ENCODE results near the gene MIS18A.
"Not testable (repeated sequence)": the region's sequence is repeated elsewhere in the genome, so short reads cannot be mapped to it uniquely, and the experiment has no call there.

Gene MIS18A, protein sequence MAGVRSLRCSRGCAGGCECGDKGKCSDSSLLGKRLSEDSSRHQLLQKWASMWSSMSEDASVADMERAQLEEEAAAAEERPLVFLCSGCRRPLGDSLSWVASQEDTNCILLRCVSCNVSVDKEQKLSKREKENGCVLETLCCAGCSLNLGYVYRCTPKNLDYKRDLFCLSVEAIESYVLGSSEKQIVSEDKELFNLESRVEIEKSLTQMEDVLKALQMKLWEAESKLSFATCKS

DNA sequence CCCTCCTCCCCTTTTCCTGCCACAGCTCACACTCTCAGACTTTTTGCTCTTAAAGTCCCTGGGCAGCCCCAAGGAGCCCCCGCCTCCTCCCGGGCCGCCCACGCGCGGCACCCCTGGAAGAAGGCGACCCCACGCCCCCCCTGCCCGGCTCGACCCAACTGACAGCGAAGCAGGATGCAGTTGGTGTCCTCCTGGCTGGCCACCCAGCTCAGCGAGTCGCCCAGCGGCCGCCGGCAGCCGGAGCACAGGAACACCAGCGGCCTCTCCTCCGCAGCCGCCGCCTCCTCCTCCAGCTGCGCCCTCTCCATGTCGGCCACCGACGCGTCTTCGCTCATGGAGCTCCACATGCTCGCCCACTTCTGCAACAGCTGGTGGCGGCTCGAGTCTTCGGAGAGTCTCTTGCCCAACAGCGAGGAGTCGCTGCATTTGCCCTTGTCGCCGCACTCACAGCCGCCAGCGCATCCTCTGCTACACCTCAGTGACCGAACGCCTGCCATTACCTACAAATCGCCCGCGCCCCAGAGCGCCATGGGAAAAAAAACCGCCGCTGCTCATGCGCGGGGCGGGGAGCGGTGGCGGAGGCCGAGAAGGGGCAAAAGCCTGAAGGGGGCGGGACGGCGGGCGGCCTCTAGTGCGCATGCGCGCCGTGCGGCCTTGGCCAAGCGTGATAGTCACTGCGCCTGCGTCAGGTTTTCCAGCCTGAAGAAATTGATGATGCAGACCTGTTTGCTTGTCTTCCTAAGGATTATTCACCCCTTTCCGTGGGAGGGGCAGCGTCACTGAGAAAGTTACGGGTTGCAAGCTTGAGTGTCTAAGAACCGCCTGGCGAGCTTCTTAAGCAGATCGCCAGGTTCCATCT is at the start of gene MIS18A:
TSS of gene MIS18A (minus strand) at position 532 of the 859 bp plus-strand sequence. CDS start at position 497, 35 bp downstream.
- DNase-seq (ENCODE audit: low spot score), result peak; percentile 91

DNA sequence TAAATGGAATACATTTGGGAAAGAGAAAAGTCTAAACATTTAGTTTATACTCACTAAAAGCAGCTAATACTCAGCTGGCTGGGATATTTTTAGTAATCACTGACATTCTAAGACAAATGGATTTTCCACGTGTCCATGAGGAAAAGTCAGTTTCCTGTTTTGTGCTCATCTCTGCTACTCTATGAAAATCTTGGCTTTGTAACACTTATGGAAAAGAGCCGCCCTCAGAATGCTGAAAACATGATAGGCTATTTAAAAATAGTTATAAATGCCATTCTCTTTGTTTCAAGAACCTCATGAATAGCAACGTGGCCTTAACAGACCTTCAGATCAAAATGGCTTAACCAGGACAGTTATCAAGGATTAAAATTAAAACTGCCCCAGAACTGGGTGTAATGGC is 49.7 kb upstream of the MIS18A start:
- DNase-seq (ENCODE audit: low spot score), result no peak

DNA sequence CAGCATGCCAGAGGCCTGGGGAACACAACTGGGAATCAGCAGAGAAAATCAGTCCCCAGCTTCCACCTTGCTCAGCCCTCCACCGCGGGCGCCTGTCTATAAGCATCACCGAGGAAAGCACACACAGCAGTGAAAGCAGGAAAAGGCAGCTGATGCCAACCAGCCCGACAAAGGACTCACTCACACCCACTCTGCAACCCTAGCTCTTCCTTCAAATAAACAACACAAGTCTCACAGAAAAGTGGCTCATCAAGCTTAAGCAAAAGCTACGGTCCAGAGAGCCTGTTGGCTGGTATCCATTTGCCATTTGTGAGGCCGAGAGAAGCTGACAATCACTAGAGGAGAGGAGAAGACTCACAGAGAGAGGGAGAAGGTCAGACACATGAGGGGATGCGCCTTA is 46.9 kb upstream of the MIS18A start:
- DNase-seq (ENCODE audit: low spot score), result no peak

DNA sequence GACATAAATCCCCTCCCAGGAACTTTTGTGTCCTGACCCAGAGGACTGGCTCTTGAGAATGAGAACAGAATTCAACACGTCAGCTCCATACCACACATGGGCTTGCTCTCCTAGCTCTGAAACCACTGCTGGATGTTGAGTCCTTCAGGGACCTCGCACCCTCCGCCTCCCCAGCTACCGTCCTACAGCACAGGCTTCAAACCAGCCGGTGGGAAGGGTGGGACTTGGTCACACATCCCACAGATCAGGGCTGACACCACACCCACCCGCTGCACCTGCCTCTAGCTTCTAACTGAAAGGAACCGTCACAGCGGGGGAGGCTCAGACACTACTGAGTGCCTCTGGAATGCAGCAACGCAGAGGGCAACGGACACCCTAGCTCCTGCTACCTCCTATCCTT is 43.8 kb upstream of the MIS18A start:
- peak; percentile 34 for DNase-seq (ENCODE audit: low spot score)

DNA sequence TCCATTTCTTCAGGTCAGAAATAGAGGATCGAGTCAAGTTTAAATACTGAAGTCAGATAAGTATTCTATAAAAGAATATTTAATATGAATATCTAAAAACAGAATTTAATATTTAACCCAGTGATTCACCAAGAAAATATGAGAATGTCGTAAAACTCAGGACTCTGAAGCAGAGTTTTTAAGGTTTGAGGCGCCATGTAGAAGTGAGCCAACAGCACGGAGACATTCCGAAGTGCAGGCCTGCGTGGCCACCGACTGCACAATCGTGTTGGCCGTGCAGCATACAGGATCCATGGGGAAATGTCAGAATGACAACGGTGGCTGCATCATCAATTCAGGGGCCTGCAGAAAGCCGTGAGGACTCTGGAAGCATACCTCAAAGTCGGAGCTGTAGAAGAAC is 43.3 kb upstream of the MIS18A start:
- DNase-seq (ENCODE audit: low spot score), result no peak

DNA sequence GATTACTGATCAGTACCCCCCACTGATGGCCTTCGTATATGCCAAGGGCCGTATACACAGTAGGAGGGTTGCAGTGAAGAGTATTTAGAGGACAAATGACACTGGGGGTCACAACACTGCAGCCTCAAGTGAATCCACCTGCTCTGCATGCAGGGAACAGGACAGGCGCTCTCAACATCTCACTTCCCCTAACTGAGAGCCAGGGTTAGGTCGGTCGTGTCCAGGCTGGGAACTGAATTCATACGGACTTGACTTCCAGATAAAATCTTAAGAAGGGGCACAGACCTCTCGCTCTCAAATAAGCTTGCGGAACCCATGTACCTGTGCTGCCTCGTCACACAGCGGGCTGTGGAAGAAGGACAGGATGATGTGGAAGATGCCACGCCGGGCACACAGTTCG is 42.6 kb upstream of the MIS18A start:
- no peak for DNase-seq (ENCODE audit: low spot score)

DNA sequence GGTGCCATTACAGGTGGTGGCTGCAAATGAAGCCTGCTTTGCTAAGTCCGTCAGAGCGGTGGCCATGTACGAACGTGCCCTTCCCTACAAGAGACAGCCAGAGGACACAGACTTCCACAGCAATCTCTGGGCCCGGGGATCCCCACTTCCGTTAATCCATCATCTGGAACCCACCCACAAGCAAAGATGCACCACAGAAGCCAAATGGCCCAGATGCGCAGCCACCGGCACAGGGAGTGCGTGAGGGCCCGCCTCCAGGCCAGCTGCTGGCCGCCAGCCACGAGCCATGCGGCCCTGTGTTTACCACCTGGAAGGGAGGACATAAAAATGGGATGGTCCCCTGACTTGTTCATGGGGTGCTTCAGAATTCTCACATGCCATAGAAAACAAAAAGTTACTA is 41.9 kb upstream of the MIS18A start:
- DNase-seq (ENCODE audit: low spot score), result no peak

DNA sequence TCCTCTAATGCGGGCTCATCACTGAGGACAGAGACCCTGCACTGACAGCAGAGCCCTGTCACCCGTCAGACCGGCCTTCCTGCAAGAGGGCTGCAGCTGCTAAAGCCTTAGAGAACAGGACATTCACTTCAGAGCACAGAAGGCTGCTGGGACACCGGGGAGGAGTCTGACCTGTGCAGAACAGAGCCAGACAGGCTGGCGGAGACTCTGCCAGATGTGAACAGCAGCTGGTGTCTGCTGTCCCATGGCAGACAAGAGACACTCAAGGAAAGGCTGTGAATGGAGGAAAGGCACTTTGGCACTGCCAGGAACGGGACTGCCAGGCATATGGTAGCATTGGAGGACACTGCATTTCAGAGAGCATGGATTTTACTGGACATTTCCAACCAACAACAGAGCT is 41.2 kb upstream of the MIS18A start:
- DNase-seq (ENCODE audit: low spot score), result no peak

DNA sequence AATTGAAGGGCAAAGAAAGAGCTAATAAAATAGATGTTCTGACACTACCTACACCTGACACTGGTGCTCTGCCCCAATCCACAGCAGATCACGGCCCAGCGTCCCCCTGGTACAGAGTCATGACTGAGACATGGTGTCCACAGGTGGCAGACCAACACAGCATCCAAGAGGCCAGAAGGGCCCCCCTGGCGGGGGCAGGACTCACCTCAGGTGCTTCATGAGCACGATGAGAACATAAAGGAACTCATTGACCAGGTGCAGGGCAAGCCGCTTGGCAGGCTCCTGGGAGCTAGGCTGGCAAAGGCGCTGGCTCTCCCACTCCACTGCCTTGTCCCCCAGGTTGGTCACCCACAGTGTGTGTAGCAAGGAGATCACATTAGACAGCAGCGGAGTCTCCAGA is 40.2 kb upstream of the MIS18A start:
- DNase-seq (ENCODE audit: low spot score), result no peak

DNA sequence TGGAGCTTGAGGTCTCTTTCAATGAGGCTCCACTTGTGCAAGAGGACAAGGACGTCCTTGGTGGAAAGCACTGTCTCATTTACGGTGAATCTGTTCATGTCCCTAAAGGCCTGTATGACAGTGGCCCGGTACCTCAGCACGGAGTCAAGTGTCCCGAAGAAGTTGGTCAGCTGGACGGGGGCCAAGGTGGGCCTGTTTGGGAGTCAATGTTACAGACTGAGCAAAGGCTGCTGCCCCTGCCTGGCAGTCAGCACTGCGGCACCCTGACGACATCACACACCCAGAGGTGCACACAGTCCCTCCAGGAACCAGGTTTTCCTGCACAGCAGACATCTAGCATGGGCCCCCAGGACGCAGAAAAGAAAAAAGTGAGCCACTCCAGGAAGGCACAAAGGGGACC is 38.9 kb upstream of the MIS18A start:
- DNase-seq (ENCODE audit: low spot score), result no peak

DNA sequence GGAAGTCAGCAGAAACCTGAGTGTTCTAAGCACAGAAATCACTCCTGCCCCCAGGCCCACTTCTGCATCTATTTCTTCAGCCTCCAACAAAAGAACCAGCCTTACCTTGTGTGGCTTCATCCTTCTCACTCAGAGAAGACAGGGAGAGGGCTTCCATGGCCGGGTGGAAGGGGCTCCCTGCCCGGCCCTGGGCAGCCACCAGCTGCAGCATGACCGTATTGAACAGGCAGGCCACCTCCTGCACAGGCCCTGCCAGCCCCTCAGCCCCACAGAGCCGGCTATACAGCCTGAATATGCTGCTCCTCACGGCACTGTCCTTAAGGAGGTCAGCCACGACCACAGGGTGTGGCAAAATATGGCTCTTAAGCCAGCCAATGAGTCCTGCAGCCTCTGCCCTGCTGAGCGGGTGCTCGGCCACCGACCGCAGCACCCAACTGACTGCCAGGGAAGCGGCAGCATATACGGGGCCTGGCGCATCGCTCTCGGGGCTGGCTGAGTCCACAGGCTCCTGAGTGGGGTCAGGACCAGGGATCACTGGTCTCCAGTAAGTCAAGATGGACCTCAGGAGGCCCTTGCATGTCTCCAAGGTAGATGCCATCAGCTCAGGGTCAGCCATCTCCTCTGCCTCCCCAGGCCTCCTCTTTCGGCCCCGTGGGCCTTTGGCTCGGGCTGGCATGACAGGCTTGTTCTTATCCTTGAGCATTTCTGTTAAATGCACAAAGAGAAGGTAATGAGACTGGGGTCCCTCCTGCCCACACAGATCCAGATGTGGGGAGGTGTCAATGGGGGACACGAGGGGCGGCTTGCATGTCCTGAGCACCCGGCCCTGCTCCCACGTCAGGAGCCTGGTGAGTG is 37.7 kb upstream of the MIS18A start:
- no peak for DNase-seq (ENCODE audit: low spot score)

DNA sequence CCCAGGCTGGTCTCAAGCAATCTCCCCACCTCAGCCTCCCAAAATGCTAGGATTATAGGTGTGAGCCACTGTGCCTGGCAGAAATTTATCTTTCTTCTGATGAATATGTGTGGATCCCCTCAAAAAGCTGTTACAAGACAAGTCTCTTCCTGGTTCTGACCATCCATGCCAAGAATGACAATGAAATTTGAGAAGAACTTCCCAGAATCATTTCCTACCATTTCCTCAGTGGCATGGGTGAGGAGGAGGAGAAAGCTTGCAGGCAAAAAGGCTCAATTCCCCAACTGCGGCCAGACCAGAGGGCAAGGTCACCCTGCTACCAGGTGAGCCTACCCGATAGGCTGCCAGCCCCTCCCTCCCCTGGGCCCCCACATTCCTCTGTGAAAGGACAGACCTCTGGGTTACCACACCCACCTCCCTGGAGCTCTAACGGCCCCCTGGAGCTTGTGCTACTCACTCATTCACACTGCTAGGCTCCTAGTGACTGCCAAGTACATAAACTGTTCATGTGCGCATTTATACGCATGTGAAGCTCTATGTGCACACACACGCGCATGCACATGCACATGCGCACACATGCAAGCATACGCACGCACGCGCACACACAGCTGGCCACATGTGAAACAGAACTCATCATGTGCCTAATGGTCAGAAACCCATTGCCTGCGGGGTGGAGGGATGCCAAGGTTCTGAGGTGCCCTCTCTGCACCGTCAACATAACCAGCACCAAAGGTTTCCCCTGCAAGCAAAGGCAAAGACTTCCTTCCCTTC is 36.8 kb upstream of the MIS18A start:
- DNase-seq (ENCODE audit: low spot score), result no peak

DNA sequence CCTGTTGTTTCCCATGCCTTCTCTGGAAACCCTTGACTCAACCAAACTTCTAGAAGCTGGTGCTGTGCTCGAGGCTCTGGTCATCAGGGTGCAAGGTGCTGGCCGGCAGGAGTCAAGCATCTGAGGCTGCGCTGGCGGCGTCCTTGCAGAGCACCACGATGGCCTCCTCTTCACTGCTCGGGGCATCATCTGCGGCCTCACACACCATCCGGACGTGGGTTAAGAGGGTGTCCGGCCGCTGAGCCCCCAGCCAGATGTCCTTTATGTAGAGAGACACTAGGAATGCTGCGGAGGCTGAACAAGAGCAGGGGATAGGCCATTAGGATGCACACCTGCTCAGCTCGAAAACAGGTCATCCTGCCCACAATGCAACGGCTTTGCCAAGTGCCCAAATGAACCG is 36.0 kb upstream of the MIS18A start:
- DNase-seq (ENCODE audit: low spot score), result no peak

DNA sequence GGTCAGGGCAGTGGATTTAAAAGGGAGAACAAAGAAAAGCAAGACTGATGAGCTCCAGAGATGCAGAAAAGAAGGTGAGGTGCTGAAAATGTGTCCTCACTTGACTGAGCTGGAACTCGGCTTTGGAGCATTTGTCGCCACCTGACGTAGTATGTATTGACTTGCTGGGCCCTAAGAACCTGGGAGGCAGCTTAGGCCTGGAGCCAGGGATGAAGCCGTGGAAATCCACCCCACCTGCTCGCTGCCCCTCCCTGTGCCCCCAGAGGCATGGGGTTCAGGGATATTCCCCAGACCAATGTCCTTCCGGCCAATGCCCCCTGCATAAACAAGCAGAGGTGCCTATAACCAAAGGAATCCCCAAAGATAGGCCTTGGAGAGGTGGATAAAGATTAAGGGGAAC is 34.1 kb upstream of the MIS18A start:
- DNase-seq (ENCODE audit: low spot score), result no peak

DNA sequence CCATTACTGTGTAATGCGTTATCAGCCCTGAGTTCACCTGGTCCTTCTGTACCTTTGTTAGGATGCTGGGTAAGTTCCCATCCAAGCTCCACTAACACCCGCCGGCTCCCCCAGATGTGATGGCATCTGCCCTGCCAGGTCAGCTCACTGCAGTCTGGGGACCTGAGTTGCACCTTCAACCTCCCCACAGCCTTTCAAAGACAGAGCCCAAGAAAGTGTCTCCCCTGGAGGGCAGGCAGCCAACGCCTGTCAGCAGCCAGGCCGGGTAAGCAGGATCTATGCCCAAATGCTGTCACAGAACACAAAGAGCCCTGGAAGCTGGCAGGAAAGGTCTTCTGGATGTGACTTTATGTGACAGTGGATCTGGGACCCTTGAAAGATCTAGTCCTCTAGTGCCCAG is 33.5 kb upstream of the MIS18A start:
- no peak for DNase-seq (ENCODE audit: low spot score)

DNA sequence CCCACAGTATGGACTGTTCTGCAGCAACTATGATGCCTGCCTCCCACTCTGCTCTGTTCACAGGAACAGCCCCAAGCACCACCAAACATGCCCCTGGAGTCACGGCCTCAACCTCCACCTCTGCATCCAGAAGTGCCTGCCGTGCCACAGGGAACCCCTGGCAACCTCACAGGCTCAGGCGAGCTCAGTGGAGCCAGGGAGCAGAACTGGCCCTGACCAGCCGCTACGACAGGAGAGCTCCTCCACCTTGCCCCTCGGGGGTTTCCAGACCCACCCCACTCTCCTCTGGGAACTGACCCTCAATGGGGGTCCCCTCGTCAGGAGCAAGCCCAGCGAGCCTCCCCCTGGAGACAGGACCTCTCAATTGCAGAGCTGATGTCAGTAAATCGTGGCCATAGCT is 32.8 kb upstream of the MIS18A start:
- DNase-seq (ENCODE audit: low spot score), result no peak

DNA sequence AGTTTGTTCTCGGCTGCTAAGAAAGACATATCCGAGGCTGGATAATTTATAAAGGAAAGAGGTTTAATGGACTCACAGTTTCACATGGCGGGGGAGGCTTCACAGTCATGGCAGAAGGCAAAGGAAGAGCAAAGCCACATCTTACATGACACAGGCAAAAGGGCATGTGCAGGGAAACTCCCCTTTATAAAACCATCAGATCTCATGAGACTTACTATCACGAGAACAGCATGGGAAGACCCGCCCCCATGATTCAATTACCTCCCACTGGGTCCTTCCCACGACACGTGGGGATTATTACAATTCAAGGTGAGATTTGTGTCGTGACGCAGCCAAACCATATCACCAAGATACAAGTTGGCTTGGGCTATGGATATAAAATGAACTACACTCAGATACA is 32.1 kb upstream of the MIS18A start:
- DNase-seq (ENCODE audit: low spot score), result not testable (repeated sequence)

DNA sequence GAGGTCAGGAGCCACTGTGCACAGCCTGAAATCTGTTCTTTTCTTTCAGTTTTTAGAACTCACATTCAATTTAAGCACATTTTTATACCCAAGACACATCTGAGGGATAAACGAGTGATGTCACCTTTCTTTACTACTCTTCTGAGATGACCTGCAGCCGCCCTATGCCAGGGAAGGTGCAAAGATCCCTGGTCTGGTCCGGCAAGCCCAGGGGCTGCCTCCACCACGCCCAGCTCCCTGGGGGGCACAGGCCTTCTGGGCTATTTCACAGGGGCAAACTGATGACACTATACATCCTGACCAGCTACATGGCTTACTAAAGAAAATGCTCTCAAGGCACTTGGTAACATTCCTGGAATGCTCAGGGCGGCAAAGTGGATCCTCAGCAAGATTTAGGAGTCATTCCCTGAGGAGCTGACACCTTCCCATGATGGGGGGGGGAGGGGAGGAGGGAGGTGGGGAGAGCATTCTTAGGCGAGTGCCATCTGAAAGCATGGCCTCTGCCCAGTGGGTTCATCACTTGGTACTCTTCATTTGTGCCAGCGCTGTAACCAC is 31.1 kb upstream of the MIS18A start:
- DNase-seq (ENCODE audit: low spot score), result no peak

DNA sequence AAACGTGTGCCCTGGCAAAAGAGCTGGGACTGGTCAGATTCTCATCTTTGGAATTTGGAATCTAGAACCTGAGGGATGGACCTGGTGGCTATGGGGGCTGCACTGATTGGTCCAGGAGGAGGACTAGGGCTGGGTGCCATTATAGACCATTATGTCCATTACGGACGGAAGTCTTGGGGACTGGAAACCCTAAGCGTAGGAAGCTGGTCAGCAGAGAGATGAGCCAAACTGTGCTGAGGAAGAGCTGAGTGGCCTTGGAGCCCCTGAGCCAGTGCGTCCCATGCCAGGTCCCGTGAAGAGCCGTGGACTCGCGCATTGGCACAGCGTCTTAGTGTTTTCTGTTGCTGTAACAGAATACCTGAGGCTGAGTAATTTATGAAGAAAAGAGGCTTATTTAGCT is 29.8 kb upstream of the MIS18A start:
- no peak for DNase-seq (ENCODE audit: low spot score)

DNA sequence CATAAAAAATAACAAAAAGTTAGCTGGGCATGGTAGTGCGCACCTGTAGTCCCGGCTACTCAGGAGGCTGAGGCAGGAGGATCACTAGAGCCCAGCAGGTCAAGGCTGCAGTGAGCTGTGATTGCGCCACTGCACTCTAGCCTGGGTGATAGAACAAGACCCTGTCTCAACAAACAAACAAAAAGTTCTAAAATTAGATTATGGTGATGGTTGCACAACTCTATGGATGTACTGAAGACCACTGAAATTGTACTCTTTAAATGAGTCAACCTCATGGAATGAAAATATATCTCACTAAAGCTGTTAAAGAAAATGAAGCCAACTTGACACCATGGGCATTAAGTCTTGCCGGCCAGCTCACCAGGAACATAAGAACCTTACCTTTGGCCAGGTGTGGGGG is 28.9 kb upstream of the MIS18A start:
- no peak for DNase-seq (ENCODE audit: low spot score)

DNA sequence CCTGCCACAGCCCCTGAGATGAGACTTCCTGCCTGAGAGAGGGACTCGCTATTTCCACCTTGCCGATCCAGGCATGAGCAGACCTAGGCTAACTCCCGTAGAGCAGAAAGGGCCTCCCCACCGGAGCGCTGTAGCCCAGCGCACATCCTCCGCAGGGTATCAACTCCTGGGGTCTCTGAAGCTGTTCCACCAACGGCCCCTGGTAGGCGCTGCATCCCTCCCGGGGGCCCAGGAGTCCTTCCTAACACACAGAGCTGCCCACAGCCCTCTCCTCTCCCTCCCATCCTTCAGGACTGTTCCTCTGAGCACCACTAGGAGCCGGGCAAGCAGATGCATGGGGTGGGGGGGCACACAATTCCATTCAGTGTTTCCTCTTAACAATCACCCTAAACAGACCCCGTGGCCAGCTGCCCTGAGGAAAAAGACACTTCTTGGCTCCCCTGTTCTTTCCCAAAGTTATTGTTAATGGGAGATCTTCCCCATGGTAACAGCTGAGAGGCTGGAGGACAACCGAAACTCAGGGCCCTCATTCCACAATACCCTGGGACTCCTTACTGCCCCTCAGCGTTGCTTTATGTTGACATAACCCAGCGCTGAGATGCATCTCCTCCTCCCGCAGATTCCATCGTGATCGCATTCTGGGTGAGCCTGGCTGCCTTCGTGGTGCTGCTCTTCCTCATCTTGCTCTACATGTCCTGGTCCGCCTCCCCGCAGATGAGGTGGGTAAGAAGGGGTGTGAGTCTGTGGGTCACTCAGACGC is 27.4 kb upstream of the MIS18A start:
- no peak for DNase-seq (ENCODE audit: low spot score)

Data from SW480 (cell line).